GM21526 (cell line): ENCODE measurements around the gene TRAF3.
A peak's percentile ranks its signal among the peaks of the same experiment; 100 is the strongest.

ENCODE experiments used
- ATAC-seq: cut with Tn5 transposase; IDR thresholded peaks from one replicate; pipeline ENCODE4 v1.9.1; 2021; ENCODE audit warnings: moderate library complexity; ENCODE audit not compliant: unreplicated experiment, low FRiP score

The TRAF3 gene

DNA sequence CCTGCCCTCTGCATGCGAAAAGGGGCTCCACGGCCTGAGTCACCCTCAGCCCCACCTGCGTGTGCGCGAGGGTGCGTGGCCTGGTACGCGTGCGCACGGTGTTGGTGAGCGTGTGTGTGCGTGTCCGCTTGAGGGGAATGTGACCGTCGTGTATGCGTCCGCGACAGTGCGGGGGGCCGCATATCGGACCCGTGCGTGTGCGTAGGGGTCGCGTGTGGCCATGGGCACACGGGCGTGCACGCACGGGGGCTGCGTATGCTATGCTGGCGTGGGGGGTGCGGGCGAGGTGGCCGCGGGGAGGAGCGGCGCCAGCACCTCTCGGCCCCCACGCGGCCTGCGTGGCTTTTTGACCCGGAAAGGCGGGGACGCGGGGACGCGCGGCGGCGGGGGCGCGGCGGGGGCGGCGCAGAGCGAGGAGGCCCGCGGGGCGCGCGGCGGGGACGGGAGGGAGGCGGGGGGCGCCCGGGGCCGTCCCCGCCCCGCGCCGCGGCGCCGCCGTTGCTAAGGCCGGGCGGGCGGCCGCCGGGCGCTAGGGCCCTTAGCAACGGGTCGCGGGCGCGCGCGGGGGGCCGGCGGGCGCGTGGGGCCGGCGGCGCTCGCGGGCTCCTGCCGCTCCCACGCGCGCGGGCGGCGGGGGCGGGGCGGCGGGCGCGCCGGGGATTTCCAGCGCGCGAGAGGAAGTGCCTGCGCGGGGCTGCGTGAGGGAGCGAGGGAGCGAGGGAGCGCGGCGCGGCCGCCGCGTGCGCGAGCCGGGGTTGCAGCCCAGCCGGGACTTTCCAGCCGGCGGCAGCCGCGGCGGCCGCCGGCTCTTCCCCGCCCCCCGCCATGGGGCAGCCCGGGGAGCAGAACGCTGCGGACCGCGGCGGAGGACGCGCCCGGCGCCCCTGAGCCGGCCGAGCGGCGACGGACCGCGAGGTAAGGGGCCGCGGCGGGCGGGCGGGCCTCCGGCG is at the start of gene TRAF3:
TSS of gene TRAF3 (plus strand) at position 689 of the 950 bp plus-strand sequence. CDS start 92,753 bp downstream, outside the sequence.
- ATAC-seq: peak; percentile 35

DNA sequence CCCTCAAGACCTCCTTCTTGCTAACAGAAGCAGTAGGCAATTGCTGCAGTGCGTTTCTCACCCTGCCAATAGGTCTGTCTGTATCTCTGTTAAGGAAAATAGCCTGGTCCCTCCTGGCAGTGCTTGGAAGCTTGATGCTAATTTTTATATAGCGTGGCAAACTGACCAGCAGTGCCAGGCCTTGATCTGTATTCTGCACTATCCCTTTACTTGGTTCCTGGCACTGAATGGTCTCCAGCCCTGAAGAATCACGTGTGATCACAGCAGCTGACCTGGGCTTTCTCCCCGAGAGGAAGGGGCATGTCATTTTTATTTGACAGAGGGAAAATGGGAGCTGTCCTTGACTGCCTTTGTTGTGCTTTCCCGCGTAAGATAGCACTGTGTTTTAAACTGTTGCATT is 48.7 kb upstream of the TRAF3 start:
- ATAC-seq: no peak

- ATAC-seq: no peak
Observed at GRCh38 chr14:102729268-102729667, 48.0 kb upstream of the TRAF3 start.

DNA sequence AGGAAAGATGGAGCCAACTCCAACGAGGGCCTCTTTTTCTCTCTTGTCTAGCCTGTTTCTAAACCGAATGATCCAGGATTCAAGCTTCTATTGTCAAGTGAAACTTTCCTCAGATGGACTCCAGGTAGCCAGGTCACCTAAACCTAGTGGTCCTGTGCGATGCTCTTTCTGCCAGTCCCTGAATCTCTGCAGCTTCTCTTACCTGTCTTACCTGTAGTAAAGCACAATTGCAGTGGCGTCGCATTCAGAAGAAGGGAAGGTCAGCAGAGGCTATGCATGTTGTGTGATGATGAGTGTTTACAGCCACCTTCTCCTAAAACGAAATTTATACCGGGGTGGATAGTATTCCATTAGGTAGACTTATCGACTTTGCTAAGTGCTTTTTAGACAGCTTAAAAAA is 47.4 kb upstream of the TRAF3 start:
- no peak for ATAC-seq

GRCh38 chr14:102731101-102731870 is 46.0 kb upstream of the TRAF3 start:
- ATAC-seq: no peak

DNA sequence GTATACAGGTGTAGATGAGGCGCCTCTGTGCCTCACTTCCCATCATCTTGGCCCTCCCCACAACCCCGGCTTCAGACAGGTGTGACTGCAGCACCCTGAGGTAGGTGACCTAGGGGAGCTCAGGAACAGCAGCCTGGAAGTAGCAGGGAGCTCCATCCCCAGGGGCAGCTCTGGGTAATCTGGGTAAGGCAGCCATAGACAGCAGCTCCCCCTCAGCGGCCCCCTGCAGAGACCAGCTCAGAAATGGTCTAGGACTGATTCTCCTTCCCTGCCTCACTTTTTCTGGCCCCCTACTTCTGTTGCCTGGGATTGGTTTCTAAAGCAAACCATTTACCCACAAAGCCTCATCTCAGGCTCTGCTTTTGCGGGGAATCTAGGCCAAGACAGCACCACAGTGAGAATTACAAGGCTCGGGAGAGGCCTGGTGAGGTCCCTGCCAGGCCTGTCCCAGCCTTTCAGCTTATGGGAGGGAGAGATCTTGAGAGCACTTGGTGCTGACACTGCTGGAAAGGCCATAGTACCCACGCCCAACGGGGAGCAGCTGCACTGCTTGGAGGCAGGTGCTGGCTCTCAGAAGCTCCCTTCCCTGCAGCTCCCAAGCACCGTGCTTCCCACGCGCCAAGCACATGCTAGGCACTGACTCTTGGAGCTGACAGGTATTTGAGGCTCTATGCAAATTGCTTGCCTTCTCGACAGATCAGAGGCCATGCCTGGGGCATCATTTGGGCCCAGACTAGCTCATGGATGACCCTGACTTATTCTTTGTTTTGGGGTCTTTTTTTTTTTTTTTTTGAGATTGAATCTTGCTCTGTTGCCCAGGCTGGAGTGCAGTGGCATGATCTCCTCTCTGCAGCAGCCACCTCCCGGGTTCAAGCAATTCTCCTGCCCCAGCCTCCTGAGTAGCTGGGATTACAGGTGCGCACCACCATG is 45.1 kb upstream of the TRAF3 start:
- ATAC-seq: no peak

- ATAC-seq: no peak
Observed at GRCh38 chr14:102732924-102733323, 44.3 kb upstream of the TRAF3 start.

- no peak for ATAC-seq
Observed at GRCh38 chr14:102733326-102733725, 43.9 kb upstream of the TRAF3 start.

GRCh38 chr14:102734436-102734835 is 42.8 kb upstream of the TRAF3 start:
- no peak for ATAC-seq

- no peak for ATAC-seq
Observed at GRCh38 chr14:102736956-102737355, 40.3 kb upstream of the TRAF3 start.

DNA sequence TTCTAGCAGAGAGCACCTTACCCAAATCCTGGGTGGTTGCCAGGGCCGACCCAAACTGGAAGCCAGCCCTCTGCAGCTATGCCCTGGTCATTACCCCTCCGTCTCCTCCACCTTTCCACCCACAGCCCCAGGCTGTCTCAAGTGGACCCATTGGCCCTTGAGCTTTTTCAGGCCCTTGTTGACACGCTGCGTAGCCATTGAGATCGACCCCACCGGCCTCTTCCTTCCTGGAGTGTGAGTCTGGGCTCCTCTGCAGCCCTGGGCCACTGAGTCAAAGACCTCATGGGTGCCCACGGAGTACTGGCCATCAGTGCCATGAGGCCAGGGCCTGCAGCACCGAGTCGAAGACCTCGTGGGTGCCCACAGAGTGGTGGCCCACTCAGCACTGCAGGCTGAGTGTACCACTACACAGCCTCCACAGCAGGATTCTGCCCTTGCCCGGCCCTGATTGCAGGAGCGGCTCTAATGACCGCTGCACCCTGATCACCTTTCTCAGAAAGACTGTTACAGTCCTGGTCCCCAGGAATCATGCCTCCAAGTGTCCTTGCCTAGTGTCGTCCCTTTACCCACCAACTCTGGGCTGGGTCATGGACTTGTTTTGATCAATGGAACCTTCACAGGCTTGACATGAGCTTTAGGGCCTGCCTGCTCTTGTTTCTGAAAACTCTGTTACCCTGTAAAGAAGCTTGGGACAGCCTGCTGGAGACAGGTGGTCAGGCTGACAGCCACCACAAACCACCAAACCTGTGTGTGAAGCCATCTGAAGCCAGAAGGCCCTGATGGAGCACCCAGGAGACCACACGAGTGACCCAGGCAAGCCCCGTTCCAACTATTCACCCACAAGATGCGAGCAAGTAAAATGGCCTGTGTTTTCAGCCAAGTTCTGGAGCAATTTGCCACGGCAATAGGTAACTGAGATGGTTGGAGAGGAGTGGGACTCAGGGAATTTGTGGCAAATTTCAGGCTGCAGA is 39.6 kb upstream of the TRAF3 start:
- ATAC-seq: no peak

- ATAC-seq: no peak
Observed at GRCh38 chr14:102738373-102739189, 38.7 kb upstream of the TRAF3 start.

GRCh38 chr14:102739190-102739469 is 38.1 kb upstream of the TRAF3 start:
- no peak for ATAC-seq

DNA sequence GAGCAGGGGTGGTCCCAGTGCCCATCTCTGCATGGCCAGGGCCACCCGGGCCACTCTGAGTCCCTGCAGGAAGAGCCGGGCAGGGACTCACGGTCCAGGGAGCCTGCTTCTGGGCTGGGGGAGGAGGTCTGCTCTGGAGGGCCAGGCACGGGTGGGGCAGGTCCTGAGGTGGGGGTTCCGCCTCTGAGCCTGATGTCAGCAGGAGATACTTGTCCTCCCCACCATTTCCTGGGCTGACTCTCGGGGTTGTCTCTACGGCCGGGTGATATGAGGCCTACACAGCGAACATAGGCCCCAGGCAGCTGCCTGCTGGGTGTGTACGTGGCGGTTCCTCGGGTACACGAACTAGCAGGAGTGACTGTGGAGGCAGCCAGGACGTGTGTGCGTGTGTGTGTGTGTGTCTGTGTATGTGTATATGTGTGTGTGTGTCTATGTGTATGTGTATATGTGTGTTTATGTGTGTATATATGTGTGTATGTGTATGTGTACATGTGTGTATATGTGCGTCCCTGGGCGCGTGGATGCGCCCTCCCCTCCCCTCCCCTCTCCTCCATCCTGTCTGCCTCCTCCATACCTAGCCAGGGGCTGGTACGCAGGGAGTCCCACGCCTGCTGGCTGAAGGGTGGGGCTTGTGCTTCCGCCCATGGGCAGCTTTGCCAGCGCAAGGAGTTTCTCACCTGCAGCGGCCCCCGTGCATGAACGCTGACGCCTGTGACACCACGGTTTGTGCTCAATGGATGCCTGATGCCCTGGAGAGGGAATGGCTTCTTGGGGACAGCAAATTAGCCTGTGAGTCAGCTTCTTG is 30.4 kb upstream of the TRAF3 start:
- no peak for ATAC-seq

DNA sequence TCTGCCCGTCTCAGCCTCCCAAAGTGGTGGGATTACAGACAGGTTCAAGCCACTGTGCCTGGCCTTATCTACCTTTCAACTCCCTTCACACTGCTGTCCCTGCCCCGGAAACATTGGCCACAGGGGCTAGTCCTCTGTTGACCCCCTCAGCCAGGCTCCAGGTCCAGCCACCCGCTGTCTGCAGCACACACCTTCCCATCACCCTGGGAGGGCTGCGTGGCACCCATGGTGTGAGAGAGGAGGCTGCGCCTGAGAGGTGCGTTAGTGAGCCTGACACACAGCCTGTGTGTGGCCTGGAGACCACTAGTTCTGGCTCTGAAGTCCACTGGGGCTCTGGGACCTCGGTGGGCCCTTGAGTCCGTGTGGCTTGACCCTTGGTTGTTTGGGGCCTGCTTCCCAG is 28.4 kb upstream of the TRAF3 start:
- ATAC-seq: no peak

DNA sequence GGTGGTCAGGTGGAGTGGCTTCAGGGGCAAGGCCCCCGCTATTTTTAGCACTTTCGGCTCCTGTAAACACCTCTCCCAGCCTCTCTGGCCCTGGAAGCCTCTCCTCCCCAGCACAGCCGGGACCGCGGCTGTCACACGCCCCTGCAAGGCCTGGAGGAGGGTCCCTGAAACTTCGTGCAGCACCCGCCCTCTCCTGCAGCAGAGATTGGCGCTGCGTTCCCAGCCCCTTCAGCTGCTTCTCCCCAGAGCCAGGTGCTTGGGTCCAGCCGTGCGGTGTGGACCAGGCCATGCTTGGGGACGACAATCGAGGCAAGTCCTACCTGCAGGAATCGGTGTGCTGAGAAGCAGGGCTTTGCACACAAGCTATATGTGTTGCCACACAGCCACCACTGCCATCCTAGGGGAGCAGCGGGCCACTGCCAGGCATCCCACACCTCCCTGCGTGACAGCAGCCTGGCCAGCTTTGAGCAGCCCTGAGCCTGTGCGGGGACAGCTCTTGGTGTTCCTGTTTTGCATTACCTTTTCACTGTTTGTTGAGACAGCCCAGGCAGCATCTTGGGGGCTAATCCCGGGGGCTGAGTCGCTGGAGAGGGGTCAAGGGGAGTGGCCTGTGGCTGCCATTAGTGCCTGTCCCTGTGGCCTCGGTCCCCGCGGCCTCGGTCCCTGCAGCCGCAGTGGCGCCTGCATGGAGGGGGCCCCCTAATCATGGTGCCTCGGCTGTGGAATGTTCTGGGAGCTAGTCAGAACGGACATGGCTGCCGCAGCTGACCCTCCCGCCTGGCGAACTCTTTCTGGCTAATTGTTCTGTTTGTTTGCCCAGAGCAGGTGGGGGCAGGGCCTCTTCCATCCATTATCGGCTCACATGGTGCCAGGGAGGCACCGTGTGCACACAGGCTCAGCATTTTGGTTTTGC is 27.6 kb upstream of the TRAF3 start:
- ATAC-seq: no peak

DNA sequence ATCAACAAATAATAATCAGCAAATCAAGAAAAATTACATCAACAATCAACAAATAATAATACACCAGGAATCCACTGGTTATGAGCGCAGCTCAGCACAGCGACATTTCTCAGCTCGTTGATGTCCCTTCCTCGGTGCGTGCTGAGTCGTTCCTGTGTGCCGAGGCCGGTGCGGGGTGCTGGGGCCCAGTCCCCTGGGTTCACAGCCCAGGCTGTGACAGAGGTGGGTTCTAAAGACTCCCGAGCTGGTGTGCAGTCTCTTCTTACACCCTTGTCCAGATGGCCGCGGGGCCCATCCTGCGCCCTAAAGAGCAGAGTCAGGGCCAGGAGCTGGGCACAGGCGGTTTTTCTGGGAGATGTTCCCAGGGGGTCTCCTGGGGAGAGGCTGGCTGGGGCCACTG is 26.9 kb upstream of the TRAF3 start:
- no peak for ATAC-seq
